Measurements from ENCODE around the gene TNFRSF1B. TPM values are rescaled to one million over a fixed set of nuclear protein-coding genes. Genes with fewer than 3 reads are reported as not detected.

Gene TNFRSF1B
- polyA plus RNA-seq, 1 donor, result 18.9 TPM

DNA sequence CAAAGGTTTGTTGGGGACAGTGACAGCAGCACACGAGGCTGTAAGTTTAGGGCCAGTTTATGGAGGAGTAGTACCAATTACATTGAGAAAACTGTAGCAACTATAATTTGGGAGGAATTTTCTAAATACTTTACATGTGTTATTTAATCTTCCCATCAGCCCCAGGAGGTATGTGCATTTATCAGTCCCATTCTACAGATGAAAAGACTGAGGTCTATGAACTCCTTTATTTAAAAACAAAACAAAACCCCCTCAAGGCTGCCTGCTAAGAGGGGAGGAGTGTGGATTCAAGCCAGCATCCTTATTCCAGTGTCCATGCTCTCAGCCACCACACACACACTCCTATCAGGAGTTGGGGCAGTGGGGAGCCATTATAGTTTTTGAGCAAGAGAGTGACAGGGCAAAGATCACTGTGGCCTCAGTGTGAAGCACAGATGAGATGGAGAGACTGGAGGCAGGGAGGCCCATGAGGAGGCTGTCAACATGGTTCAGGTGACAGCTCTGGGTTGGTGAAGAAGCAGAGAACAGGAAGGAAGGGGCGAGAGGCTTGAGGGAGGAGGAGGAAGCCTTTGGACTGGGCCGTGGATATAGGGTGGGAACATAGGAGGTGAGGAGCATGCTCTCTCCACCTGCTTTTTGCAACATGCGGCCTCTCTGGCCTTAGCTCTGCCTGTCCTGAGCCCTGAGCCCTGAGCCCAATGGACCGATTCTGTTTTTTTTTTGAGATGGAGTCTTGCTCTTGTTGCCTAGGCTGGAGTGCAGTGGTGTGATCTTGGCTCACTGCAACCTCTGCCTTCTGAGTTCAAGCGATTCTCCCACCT is 9.7 kb downstream of the TNFRSF1B start:
- no peak for DNase-seq

DNA sequence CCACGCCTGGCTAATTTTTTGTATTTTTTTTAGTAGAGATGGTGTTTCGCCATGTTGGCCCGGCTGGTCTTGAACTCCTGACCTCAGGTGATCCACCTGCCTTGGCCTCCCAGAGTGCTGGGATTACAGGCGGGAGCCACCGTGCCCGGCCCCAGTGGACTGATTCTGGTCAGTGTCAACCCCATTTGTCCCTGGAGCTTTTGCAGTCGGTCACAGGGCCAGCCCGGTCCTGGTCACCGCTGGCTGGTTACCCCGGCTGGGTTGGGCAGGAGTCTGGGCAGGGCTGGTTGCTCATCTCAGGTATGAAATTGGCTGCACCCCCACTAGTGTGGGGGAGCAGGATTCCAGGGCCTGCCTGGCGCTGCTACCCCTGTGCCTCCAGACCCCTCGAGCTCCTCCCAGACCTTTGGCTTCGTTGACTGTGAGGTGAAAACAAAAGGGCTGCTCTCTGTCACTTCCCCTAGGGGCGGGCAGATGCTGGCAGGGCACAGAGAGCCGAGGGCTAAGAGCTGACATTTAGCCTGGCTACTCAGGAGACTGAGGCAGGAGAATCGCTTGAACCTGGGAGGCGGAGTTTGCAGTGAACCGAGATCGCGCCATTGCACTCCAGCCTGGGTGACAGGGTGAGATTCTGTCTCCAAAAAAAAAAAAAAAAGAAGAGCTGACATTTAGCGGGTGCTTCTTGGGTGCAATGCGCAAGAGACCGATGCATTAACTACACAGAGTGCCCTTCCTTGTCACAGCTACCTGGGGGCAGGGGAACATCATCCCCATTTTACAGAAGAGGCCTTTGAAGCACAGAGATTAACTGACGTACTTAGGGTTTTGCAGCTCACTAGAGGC is 10.6 kb downstream of the TNFRSF1B start:
- DNase-seq, result no peak

DNA sequence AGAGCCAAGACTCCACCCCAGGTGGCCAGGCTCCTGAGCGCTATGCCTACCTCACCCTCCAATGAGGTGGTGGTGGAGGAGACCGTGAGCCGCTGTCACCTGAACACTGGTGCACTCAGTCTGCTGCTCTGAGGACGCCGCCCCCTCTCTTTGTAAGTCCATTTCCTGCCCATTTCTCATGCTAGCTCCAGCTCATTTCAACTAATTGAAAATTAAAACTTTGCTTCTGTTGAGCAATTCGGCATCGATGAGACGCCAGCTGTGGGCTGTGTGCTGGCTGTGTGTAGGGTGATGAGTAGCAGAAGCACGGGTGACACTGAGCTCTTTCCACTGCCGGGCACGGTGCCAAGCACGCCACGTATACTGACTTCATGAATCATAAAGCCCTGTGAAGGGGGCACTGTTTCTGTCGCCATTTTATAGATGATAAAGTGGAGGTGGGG is 11.2 kb downstream of the TNFRSF1B start:
- no peak for DNase-seq

DNA sequence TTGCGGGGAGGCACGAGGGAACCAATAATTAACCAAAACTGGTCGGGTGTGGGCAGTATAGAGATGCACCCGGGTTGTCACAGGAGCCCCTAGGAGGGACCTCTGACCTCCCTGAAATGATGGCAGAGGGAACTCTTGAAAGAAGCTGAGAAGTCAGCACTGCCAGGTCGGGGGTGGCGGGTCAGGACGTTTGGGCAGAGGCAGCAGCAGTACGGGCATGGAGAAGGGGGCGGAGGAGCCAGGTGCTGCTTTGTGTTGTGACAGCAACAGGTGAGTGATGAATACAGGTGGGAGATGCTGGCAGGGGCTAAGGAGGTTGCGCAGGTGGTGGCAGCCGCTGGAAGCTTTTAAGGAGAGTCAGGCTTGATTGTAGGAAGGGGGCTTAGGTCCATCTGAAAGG is 11.7 kb downstream of the TNFRSF1B start:
- DNase-seq, result no peak

DNA sequence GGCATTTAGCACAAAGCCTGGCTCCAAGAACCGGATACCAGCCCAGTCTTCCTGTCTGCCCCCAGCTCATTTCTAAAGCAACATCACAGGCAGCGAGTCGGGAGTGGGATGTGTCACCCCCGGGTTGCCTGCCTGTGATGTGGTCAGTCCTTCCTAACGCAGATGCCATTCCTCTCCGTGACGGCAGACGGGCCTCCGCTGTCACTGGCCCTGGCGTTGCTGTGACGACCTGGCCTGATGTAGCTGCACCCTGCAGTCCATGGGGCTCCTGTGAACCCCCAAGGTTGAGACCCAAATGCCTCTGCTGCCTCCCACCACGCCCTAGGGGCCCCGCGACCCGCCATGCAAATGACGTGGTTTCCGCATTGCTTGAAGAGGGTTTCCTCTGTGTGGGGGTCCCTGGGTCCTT is 12.3 kb downstream of the TNFRSF1B start:
- no peak for DNase-seq

DNA sequence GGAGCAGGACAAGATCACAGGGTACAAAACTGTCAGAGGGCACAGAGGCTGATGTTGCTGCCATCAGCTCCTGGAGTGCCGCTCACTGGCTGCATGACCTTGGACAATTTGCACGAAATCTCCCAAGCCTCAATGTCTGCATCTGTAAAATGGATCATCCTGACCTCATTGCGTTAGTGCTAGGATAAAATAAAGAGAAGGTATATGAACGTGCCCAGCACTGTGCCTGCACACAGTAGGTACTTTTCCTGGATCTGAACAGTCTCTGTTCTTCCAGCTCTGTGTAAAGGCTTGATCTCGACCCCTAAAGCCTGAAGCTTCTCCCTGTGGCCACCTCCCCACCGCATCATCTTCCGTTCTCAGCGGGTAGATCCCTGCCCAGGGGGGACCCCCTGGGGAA is 12.9 kb downstream of the TNFRSF1B start:
- DNase-seq, result no peak

DNA sequence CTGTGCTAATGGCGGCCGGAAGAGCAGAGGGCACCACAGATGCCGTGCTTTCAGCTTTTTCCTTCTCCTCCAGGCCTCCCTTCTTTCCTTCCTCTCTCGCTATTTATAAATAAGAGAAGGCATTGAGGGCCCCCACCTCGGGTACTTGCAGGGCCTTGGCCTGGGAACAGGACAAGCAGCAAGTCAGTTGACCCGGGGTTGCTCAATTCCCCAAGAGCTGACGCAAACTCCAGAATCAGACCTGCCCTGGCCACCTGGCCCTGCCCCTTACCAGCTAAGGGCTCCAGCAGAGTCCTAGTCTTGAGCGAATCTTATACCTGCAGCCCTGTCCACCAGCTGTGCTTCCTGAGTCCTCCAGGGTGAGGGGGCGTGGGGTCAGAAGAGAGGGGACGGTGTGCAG is 13.5 kb downstream of the TNFRSF1B start:
- DNase-seq, result no peak

DNA sequence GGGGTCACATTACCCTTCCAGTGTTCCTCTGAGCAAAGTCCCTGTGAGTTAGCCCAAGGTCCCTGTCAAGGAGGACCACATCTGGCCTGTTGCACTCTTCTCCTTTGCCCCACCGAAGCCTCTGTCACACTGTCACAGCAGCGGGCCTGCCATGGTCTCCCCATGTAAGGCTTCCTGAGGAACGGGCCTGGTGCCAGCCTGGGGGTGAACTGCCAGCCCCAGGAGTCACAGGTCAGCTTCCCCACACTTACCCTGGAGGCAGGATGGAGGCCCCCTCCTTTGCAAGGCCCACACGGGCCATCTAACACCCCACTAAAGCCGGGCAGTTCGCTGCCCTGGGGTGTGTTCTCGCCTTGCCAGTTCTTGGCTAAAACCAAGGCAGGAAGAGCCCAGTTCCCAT is 14.1 kb downstream of the TNFRSF1B start:
- no peak for DNase-seq

DNA sequence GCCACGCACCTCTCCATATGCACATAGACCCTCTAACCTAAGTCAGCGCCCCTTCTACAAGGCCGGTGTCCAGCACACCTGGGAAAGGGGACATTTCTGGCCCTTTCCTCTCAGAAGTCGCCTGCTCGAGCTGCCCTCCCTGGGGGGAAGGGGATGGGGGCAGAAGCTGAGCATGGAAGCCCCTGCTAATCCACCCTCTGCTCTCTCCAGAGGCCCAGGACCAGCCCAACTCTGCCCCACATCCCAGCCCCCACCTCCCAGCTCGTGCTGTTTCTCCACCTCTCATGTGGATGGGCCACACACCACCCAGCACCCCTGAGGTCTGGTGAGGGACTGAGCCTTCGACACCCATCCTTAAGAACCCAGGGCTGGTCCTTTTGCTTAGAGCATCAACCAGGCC is 14.8 kb downstream of the TNFRSF1B start:
- DNase-seq, result no peak

DNA sequence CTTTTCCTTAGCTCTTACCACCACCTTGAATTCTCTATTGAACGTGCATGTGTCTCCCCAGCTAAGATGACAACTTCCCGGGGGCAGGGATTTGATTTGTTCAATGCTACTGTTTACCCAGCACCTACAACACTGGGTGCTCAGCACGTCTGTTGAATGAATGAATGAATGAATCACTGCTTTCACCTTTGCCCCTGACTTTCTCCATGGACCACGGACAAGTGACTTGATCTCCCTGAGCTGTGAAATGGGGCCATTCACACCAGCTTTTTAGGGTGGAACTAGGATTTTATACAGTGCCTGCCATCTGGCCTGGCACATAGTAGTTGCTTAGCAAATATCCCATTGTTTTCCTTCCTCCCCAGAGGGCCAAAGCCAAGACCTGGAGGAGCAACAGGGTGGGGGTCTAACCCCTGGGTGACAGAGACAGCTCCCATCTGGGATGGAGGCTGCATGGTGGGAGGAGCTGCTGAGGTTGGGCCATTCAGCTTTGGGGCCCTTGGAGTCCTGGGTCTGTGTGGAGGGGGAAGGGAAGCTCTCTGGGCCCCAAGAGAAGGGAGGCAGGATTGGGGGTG is 15.7 kb downstream of the TNFRSF1B start:
- no peak for DNase-seq

DNA sequence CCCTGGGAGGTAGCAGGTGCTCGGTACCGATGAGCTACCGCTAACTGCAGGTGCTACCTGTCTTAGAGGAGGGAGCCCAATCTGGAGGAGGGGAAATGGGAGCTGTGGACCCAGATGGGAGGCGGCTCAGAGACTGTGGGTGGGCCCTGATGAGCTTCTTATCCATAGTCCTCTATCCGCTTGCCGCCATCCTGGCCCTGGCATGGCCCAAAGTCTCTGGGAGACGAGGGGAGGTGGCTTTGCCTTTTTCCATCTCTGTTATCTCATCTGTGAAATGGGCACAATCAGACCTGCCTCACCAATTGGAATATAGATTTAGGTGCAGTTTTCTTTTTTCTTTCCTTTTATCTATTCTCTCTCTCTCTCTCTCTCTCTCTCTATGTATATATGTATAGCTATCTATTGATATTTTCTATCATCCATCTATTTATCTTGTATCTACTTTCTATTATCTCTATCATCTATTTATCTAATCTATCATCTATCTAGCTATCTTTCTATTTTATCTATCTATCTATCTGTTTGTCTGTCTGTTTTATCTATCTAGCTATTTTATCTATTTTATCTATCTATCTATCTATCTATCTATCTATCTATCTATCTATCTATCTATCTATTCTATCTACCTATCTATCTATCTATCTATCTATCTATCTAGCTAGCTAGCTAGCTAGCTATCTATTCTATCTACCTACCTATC is 16.5 kb downstream of the TNFRSF1B start:
- DNase-seq, result no peak

DNA sequence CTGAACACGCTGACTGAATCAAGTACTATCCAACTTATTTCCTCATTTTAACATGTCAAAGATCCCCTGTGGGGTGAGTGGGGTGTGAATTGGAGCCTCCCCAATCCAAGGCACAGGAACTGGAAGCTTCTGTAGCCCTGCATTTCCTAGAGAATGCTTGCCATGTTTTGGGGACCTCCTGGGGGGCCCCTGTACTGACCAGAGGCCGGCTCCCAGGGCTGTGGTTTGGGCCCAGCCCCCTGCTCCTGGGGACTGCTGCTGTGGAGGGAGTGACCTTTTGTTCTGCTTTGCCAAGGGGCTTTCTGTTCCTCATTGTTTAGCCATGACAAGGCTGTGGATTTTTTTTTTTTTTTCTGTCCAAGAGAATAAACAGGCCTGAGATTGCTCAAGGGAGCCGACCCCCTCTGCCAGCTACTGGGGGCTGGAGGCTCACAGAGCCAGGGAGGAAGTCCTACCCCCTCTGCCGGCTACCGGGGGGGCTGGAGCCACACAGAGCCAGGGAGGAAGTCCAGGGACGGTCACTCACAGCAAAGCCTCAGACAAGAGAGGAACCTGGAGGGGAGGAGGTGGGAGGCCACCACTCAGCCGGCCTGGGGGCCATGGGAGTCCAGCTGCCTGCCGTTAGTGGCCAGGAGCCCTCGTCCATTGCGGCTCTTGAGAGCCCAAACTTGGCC is 17.4 kb downstream of the TNFRSF1B start:
- peak; percentile 69 for DNase-seq

DNA sequence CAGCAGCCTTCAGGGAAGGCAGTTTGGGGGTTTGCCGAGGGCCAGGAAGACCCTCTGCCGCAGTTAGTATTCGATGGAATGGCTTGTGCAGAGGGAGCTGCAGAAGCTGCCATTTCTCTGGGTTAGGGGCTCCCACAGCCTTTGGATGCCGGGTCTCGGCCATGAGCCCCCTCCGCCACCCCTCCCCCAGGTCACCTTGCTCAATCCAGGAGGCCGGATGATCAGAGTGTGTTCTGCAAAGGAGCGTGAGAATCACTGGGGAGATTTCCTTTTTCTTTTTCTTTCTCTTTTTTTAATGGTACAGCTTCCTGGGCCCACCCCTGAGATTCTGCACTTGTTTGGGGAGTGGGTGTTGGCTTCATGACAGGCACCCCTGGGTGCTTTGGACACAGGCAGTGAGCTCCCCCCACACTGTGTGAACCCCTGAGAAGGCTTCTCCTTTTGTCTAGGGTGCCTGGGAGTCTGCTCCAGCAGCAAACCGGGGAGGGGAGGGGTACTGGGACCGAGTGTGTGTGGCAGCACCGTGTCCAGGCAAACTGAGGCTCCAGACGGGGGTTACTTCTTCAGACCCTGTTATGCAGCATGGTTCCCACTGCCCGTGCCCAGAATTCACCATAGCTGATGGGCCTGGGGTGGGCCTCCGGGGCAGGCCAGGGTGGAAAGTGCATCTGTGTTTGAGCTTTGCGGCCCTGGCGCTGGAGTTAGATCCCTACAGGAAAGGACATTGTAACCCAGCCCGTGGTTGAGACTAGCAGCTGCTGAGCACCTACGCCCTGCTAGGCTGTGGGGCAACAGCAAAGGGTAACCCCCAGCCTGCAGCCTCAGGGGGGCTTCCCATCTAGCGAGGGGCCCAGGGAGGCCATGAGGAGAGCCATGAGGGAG is 18.5 kb downstream of the TNFRSF1B start:
- DNase-seq, result no peak

DNA sequence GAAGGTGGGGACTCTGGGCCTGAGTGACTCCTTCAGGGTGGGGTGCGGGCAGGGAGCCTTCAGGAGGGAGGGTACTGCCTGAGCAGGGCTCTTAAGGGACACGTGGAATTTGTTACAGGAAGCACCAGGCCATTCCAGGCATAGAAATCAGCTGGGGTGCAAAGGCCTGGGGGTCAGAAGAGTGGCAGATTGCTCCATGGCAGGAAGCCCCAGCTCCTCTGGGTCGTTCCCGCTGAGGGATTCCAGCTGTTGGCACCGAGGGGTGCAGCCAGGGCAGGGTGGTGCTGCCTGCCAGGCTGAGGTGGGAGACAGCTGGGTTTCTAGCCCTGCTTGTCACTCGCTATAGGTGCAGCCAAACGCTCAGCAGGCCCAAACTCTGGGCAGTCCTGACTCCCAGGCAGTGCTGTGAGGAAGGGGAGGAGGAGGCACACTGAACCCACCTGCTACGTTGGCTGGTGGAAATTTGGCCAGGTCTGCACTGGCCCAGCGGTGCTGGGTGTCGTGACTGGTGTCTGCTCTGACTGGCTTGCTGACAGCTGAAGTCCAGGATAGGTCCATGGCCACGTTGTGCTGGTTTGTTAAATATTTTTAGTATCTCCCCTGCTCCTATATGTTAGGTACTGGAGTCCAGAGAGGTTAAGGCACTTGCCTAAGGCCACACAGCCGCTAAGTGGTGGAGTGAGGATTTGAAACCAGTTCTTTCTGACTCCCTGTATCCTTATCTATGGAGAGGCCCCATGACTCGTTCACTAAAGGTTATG is 19.3 kb downstream of the TNFRSF1B start:
- DNase-seq, result no peak

DNA sequence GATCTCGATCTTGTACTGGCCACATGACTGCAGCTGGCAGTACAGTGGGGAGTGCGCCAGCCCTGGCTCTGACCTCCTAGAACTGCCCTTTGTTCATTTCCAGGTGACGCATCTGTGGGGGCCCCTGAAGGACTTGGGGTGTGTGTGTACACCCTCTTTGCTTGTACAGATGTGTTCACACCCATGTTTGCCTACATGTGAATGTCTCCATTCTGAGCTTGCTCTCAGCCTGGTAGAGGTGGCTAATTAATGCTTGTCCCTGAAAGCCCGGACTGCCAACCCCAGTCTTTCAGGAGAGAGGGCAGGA is 19.8 kb downstream of the TNFRSF1B start:
- no peak for DNase-seq

DNA sequence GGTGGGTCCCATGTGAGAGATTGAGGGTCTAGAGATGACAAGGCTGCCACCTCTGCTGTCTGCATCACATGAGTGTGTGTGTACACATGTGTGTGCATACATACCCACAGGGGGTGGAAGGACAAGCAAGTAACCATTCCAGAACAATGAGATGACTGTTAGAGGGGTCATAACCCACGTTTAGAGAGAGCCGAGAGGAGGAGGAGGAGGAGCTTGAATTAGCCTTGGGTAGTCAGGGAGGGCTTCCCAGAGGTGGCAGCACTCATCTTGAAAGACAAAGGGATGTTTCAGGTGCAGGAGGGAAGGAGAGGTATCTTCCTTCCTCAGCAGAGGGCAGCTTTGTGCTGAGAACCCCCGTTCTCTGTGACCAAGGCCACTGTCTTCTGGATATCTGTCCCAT is 21.3 kb downstream of the TNFRSF1B start:
- no peak for DNase-seq

DNA sequence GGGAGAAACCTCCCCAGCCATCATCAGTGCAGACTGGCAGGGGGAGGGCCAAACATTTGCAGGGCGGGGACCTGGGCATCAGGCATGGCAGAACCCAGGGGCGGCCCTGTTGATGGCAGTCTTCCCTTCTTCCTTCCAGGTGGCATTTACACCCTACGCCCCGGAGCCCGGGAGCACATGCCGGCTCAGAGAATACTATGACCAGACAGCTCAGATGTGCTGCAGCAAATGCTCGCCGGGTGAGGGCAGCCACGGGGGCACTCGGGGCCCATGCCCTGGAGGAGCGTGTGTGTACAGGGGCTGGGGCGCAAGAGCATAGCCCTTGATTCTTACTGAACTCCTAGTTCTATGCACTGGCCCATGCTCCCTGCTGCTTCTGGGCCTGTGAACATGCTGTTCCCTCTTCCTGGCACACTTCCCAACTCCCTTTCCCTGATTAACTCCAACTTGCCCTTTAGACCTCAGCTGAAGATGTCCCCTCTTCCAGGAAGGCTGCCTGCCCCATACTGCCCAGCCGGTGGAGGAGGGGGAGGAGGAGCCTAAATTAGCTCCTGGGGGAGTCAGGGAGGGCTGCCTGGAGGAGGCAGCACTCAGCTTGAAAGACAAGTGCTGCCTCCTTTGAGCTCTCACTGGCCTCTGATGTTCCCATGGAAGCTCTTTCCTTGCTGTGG is 22.0 kb downstream of the TNFRSF1B start:
- no peak for DNase-seq

DNA sequence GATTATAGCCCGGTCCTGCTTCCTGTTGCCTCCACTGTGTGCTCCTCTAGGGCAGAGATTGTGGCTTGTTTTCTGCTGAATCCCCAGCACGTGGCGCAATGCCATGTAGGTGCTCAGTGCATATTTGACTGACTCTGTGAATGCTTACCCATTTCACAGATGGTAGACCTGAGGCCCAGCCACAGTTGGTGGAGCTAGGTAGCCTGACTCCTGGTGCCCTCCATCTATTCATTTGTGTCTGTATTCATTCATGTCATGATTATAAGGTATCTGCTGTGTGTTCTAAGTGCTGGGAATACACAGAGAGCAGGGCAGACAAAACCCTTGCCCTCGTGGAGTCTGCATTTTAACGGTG is 22.5 kb downstream of the TNFRSF1B start:
- DNase-seq, result no peak

DNA sequence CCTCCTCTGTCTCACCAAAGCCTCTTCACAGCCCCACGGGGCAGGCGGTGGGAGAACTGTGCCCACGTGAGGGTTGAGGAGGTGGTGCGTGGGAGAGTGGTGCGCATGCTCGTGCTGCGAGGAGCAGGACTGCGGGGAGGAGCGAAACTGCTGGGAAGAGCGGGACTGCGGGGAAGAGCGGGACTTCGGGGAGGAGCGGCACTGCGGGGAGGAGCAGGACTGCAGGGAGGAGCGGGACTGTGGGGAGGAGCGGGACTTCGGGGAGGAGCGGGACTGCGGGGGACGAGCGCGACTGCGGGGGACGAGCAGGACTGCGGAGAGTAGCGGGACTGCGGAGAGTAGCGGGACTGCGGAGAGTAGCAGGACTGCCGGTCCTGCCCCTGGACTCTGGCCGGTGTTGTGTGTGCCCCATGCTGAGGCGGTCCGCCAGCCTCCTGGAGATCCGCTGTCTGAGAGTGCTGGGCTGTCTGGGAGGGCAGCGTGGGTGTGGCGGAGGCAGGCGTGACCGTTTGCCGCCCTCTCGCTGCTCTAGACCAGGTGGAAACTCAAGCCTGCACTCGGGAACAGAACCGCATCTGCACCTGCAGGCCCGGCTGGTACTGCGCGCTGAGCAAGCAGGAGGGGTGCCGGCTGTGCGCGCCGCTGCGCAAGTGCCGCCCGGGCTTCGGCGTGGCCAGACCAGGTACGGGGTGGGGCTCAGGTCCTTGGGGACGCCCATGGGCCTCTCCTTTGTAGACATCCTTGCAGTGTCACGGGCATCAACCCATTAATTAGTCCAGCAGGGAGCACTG is 24.6 kb downstream of the TNFRSF1B start:
- no peak for DNase-seq

Data from hindlimb muscle (tissue), 1 donor.